Measurements from ENCODE around the gene TRANK1.

GRCh38 chr3:36862076-36862755 lies 82.6 kb downstream of the TRANK1 start:
- TF ChIP-seq, protein P1, sequence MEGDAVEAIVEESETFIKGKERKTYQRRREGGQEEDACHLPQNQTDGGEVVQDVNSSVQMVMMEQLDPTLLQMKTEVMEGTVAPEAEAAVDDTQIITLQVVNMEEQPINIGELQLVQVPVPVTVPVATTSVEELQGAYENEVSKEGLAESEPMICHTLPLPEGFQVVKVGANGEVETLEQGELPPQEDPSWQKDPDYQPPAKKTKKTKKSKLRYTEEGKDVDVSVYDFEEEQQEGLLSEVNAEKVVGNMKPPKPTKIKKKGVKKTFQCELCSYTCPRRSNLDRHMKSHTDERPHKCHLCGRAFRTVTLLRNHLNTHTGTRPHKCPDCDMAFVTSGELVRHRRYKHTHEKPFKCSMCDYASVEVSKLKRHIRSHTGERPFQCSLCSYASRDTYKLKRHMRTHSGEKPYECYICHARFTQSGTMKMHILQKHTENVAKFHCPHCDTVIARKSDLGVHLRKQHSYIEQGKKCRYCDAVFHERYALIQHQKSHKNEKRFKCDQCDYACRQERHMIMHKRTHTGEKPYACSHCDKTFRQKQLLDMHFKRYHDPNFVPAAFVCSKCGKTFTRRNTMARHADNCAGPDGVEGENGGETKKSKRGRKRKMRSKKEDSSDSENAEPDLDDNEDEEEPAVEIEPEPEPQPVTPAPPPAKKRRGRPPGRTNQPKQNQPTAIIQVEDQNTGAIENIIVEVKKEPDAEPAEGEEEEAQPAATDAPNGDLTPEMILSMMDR (IDR thresholded peaks at IDR 0.05; ENCODE audit: low read depth, low read length, poor library complexity, severe bottlenecking) = no peak
- TF ChIP-seq EZH2phosphoT487 (IDR thresholded peaks at IDR 0.05; ENCODE audit: borderline replicate concordance, low read length) = no peak
